H1 (cell line): ENCODE results near the gene RASGRP4. TPM values are rescaled to one million over a fixed set of nuclear protein-coding genes. Genes with fewer than 3 reads are reported as not detected.

ENCODE experiments used
- FOSL1 ChIP-seq: IDR thresholded peaks from 2 replicates; pipeline ENCODE4 v1.6.1; 2011; ENCODE audit warnings: mild to moderate bottlenecking, low read depth, low read length, moderate library complexity; ENCODE audit not compliant: insufficient read depth
- SIRT6 ChIP-seq: IDR thresholded peaks from one replicate; pipeline ENCODE4 v1.7.1; 2012; ENCODE audit warnings: low read length, inconsistent platforms
- SP1 ChIP-seq: IDR thresholded peaks from 2 replicates; pipeline ENCODE4 v1.6.1; 2011; ENCODE audit warnings: low read depth, low read length
- TBP ChIP-seq: IDR thresholded peaks from 2 replicates; pipeline ENCODE4 v1.6.1; 2011; ENCODE audit warnings: low read depth, low read length, improper control_type of control experiment
- polyA plus RNA-seq, 7 experiments: library from polyadenylated mRNA; depleted of rRNA in 3 of 7; stranded (reverse) in 5 of 7; unstranded in 2 of 7; fragments of >200 nt in 5 of 7; fragments of 200-250 nt in 2 of 7; gene quantifications; 1 replicate in 5 of 7; 2 replicates in 1 of 7; 4 replicates in 1 of 7; pipeline versions ENCODE4 v1.2.1 to v1.2.3, GENCODE V29; 2011 to 2013; ENCODE audit warnings: missing spikeins in 2 of 7, mixed read lengths in 2 of 7
- total RNA-seq: library from RNA; stranded (reverse); fragmentation: NEBNext Ultra II Directional; extraction: Animal tissue kit (Norgen Biotek cat#: 25700); gene quantifications from 2 replicates; pipeline ENCODE4 v1.2.1, GENCODE V29; 2021

The RASGRP4 gene
- total and polyA plus RNA-seq, 2 of the 8 experiments (the other 6 are each of a cell fraction or from before 2014, with no cell fraction given) = 1.9 to 3.1 TPM

GRCh38 chr19:38391911-38392464, 34.0 kb downstream of the RASGRP4 start (continued):
- TF ChIP-seq SP1 (no peak), FOSL1 (no peak), SIRT6 (no peak), TBP (no peak)
